GM19328 (cell line): ENCODE measurements around the gene MYO9B.
"Not testable (repeated sequence)": the region's sequence is repeated elsewhere in the genome, so short reads cannot be mapped to it uniquely, and the experiment has no call there.

Source experiments
- ATAC-seq: cut with Tn5 transposase; IDR thresholded peaks from one replicate; pipeline ENCODE4 v1.9.1; 2021; ENCODE audit warnings: mild to moderate bottlenecking, moderate library complexity; ENCODE audit not compliant: unreplicated experiment

The MYO9B gene

GRCh38 chr19:17180997-17181702 is 105.6 kb downstream of the MYO9B start:
- no peak for ATAC-seq

- no peak for ATAC-seq
Observed at GRCh38 chr19:17183271-17183761, 107.7 kb downstream of the MYO9B start.

GRCh38 chr19:17183858-17184321 is 108.3 kb downstream of the MYO9B start:
- no peak for ATAC-seq

GRCh38 chr19:17184371-17184841 is 108.8 kb downstream of the MYO9B start:
- no peak for ATAC-seq

DNA sequence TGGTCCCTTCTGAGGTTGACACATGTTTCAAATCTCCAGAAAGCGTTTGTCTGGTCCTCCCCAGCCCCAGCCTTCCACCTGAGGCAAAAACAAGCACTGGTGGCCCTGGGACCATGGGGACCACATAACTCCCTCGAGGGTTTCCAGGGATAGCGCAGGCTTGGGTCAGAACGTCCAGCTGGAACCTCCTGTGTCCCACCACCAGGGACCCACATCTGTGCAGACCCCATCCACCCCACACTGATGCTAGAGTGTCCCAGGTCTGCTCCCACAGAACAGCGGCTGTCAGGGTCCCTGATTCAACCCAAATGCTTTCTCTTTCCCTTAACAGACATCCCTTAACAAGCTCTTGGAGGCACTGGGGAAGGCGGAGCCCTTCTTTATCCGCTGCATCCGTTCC is 110.0 kb downstream of the MYO9B start:
- ATAC-seq, result no peak

DNA sequence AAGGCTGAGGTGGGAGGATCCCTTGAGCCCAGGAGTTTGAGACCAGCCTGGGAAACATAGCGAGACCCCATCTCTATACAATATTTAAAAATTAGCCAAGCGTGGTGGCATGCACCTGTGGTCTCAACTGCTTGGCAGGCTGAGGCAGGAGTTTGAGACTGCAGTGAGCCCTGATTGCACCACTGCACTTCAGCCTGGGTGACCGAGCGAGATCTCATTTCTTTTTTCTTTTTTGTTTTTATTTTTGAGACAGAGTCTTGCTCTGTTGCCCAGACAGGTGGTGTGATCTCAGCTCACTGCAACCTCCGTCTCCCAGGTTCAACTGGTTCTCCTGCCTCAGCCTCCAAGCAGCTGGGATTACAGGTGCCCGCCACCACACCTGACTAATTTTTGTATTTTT is 116.2 kb downstream of the MYO9B start:
- not testable (repeated sequence) for ATAC-seq

DNA sequence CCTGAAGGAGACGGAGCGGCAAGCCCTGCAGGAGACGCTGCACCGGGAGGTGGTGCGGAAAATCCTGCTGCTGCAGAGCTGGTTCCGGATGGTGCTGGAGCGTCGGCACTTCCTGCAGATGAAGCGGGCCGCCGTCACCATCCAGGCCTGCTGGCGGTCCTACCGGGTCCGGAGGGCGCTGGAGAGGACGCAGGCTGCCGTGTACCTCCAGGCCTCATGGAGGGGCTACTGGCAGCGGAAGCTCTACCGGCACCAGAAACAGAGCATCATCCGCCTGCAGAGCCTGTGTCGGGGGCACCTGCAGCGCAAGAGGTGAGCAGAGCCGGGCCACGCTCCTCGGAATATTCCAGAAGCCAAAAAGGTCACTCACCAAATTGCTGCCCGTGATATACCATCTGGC is 117.2 kb downstream of the MYO9B start:
- ATAC-seq, result no peak

- ATAC-seq, result no peak
Observed at GRCh38 chr19:17194608-17195007, 119.0 kb downstream of the MYO9B start.

DNA sequence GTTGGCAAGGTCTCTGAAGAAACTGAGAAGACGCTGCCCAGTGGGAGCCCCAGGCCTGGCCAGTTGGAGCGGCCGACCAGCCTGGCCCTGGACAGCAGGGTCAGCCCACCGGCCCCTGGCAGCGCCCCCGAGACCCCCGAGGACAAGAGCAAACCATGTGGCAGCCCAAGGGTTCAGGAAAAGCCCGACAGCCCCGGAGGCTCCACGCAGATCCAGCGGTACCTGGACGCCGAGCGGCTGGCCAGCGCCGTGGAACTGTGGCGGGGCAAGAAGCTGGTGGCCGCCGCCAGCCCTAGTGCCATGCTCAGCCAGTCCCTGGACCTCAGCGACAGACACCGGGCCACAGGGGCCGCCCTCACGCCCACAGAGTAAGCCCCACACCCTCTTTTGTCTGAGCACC is 119.5 kb downstream of the MYO9B start:
- ATAC-seq, result no peak

DNA sequence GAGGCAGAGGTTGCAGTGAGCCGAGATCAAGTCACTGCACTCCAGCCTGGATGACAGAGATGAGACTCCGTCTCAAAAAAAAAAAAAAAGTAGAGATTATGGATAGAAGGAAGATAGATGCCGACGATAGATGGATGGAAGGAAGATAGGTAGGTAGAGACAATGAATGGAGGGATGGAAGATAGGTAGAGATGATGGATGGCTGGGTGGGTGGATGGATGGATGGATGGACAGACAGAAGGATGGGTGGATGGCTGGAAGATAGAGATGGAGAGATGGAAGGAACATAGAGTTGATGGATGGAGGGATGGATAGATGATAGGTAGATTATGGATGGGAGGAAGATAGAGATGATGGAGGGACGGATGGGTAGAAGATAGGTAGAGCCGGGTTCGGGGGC is 121.0 kb downstream of the MYO9B start:
- no peak for ATAC-seq

- ATAC-seq, result no peak
Observed at GRCh38 chr19:17197666-17198065, 122.1 kb downstream of the MYO9B start.

DNA sequence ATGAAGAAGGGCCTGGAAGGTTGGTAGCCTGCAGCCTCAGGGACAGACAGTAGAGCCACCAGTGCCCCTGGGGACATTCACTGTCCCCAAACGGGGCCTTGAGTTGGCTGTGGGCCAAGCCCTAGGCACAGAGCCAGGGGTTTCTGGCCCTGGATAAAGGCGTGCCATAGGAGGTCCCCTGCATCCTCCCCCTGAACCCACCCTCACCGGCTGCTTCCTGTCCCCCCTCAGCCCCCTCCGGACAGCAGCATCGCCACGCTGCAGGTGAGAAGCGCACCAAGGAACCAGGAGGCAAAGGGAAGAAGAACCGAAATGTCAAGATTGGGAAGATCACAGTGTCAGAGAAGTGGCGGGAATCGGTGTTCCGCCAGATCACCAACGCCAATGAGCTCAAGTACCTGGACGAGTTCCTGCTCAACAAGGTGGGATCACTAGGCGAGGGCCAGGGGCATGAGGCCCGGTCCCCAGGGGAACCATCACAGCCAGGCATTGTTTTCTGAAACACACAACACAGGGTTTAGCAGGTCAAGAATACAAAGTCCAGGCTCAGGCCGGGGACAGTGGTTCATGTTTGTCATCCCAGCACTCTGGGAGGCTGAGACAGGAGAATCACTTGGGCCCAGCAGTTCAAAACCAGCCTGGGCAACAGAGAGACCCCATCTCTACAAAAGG is 125.0 kb downstream of the MYO9B start:
- ATAC-seq, result no peak

GRCh38 chr19:17202249-17202648 is 126.7 kb downstream of the MYO9B start:
- no peak for ATAC-seq

DNA sequence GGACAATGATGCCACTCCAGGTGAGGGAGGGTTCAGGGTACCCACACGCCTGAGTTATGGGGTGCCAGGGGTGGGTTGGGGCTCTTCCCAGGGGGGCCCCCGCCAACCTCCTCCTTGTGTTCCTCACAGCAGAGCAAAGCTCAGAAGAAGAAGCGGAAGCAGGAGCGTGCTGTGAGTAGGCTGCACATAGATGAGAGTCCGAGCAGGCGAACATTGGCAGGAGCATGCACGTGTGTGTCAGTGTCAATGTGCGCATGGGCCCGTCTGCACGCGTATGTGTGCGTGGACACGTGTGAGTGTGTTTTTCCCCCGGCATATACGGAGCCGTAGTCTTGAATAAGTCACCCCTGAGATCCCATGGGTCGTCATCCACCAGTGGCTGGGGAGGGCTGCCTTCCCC is 127.1 kb downstream of the MYO9B start:
- ATAC-seq, result no peak

DNA sequence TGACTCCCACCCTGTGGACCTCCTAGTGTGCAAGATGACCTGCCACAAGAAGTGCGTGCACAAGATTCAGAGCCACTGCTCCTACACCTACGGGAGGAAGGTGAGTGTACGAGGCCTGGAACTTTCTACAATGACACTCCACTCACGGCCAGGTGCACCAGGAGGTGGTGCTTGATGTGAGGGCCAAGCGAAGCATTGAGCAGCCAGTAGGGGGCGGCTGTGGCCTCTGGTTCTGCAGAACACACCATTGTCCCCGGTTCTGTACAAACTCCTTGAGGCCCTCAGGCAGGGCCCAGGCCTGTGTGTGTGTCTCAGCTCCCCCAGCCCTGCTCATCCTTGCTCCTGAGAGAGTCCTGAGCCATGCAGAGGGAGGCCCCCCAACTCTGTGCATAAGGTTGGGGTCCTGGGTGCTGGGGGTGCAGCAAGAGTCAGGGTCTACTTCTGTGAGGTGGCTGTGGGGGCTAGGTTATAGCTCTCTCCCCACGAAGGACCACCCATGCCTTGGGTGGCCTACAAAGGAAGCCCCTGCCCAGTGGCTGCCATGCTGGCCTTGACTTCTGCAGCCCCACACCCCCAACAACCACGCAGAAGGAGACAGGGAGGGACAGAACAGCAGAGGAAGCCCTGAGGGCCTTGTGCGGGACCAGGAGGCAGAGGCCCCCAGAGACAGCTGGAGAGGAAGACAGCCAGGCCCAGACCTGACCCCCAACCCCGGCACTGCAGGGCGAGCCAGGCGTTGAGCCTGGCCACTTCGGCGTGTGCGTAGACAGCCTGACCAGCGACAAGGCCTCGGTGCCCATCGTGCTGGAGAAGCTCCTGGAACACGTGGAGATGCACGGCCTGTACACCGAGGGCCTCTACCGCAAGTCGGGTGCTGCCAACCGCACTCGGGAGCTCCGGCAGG is 129.9 kb downstream of the MYO9B start:
- ATAC-seq, result no peak

DNA sequence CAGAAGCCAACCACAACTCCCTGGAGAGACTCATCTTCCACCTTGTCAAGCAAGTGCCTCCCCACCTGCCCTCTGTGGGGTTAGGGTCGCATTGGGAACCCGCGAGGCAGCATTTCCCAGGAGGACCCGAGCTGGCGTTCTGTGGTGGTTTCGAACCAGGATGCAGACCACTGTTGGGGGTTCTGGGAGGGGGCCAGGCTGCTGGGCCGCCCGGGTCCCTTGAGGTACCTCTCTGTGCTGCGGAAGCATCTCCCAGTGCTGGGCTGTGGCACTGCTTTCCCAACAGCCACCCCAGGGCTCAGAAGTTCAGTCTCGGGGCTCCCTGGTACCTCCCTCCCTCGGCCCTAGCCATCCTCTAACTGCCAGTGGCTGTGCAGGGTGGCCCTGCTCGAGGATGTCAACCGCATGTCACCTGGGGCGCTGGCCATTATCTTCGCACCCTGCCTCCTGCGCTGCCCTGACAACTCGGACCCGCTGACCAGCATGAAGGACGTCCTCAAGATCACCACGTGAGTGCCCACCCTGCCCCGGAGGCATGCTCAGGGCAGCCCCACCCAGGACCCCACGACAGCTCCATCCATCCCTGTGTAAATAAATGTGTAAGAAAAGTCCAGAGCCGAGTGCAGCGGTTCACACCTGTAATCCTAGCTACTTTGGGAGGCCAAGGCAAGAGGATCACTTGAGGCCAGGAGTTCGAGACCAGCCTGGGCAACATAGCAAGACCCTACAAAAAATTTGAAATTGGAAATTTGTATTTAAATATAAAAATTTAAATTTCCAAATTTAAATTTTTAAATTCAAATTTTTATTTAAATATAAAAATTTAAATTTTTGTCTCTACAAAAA is 131.4 kb downstream of the MYO9B start:
- ATAC-seq, result no peak

DNA sequence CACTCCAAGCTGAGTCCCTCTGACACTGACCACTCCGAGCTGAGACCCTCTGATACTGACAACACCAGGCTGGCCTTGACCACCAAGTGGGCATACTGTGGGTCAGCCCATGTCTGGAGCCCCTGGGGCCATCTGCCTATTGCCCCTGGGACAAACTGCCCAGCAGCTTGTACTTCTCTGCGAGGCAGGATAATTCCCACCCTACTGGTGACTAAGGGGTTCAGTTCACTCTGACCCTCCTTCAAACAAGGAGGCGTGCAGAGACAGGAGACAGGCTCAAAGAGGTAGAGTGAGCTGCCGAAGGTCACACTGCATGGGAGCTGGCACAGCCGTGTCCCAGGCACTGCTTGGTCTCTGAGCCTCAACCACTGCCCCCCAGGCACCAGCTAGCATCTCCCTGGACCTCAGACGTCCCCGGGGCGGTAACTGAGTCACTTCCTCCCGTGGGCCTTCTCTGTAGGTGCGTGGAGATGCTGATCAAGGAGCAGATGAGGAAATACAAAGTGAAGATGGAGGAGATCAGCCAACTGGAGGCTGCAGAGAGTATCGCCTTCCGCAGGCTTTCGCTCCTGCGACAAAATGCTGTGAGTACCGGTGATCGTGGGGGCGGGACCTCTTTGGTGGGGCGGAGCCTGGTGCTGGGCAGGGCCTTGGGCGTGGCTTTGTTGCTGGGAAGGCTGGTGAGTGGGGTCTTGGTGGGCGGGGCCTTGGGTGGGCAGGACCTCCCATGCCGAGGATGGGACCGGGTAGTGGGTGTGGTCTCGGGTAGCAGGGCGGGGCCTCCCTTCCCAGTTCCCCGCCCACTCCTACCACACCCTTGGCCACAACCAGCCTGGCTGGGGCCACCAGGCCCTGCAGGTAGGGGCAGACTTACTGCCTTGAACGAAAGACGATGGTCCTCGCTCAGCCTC is 133.8 kb downstream of the MYO9B start:
- ATAC-seq, result no peak

GRCh38 chr19:17210296-17210695 is 134.7 kb downstream of the MYO9B start:
- no peak for ATAC-seq
